Hepatocyte (in vitro differentiated cells): ENCODE data around the gene PTPN2. TPM values are rescaled to one million over a fixed set of nuclear protein-coding genes. Genes with fewer than 3 reads are reported as not detected.
"Not testable (repeated sequence)": the region's sequence is repeated elsewhere in the genome, so short reads cannot be mapped to it uniquely, and the experiment has no call there.

Source experiments
- DNase-seq: peaks from one replicate; pipeline ENCODE4 v3.0.0-alpha.2; 2016; ENCODE audit warnings: low spot score
- H2AFZ ChIP-seq: fragments of 200-600 bp; sonication (generic); 2 replicates; pipeline ENCODE4 v1.6.0; 2016; ENCODE audit warnings: antibody characterized with exemption, mild to moderate bottlenecking
- H3K27ac ChIP-seq: fragments of 200-600 bp; sonication (generic); 2 replicates; pipeline ENCODE4 v1.5.1; 2016; ENCODE audit warnings: mild to moderate bottlenecking
- H3K27me3 ChIP-seq: fragments of 200-600 bp; sonication (generic); 2 replicates; pipeline ENCODE4 v1.6.1; 2016
- H3K36me3 ChIP-seq: fragments of 200-600 bp; sonication (generic); replicated peaks from 2 replicates; pipeline ENCODE4 v1.5.1; 2016; ENCODE audit warnings: low read depth; ENCODE audit not compliant: insufficient read depth
- H3K4me1 ChIP-seq: fragments of 200-600 bp; sonication (generic); 2 replicates; pipeline ENCODE4 v1.5.1; 2016; ENCODE audit warnings: mild to moderate bottlenecking, moderate library complexity; ENCODE audit not compliant: insufficient read depth
- H3K4me2 ChIP-seq: fragments of 200-600 bp; sonication (generic); 2 replicates; pipeline ENCODE4 v1.6.0; 2016
- H3K4me3 ChIP-seq: fragments of 200-600 bp; sonication (generic); 2 replicates; pipeline ENCODE4 v1.5.1; 2016; ENCODE audit warnings: mild to moderate bottlenecking
- H3K79me2 ChIP-seq: fragments of 200-600 bp; sonication (generic); 2 replicates; pipeline ENCODE4 v1.6.0; 2017; ENCODE audit warnings: mild to moderate bottlenecking
- H3K9me2 ChIP-seq: fragments of 200-600 bp; sonication (generic); replicated peaks from 2 replicates; pipeline ENCODE4 v1.6.0; 2017; ENCODE audit warnings: mild to moderate bottlenecking; ENCODE audit not compliant: insufficient read depth
- H3K9me3 ChIP-seq: fragments of 200-600 bp; sonication (generic); 2 replicates; pipeline ENCODE4 v1.5.1; 2016; ENCODE audit warnings: low read depth, mild to moderate bottlenecking
- H4K20me1 ChIP-seq: fragments of 200-600 bp; sonication (generic); 2 replicates; pipeline ENCODE4 v1.6.0; 2016; ENCODE audit warnings: mild to moderate bottlenecking; ENCODE audit not compliant: insufficient read depth, poor library complexity, severe bottlenecking
- EZH2 ChIP-seq: fragments of 200-600 bp; sonication (generic); IDR thresholded peaks from 2 replicates; pipeline ENCODE4 v1.6.1; 2016; ENCODE audit warnings: antibody characterized with exemption, mild to moderate bottlenecking, borderline replicate concordance
- EZH2phosphoT487 ChIP-seq: fragments of 200-600 bp; sonication (generic); IDR thresholded peaks from one replicate; pipeline ENCODE4 v1.6.1; 2018; ENCODE audit warnings: antibody characterized with exemption, mild to moderate bottlenecking, low read depth, moderate library complexity; ENCODE audit not compliant: unreplicated experiment, severe bottlenecking
- WGBS: methylation state at CpG from one replicate; pipeline ENCODE4 v1.1.6; 2016; ENCODE audit warnings: low lambda C conversion rate; ENCODE audit errors: missing lambda C conversion rate; 5-methylcytosine and 5-hydroxymethylcytosine counted together
- polyA plus RNA-seq: library from polyadenylated mRNA; unstranded; fragments of >200 nt; fragmentation: Nextera tagmentation; extraction: Ambion mirVana; gene quantifications from 2 replicates; pipeline ENCODE4 v1.2.1, GENCODE V29; 2016
- total RNA-seq: library from RNA; depleted of rRNA; stranded (reverse); fragments of >200 nt; gene quantifications from 2 replicates; pipeline ENCODE4 v1.2.3, GENCODE V29; 2014
- TF ChIP-seq, protein P1 (sequence below): fragments of 200-600 bp; sonication (generic); IDR thresholded peaks from 2 replicates; pipeline ENCODE4 v1.5.1; 2016; ENCODE audit warnings: antibody characterized with exemption, mild to moderate bottlenecking; ENCODE audit not compliant: poor library complexity

Gene PTPN2
- total and polyA plus RNA-seq, 2 experiments from 2014 or later = 32.0 to 36.7 TPM

DNA sequence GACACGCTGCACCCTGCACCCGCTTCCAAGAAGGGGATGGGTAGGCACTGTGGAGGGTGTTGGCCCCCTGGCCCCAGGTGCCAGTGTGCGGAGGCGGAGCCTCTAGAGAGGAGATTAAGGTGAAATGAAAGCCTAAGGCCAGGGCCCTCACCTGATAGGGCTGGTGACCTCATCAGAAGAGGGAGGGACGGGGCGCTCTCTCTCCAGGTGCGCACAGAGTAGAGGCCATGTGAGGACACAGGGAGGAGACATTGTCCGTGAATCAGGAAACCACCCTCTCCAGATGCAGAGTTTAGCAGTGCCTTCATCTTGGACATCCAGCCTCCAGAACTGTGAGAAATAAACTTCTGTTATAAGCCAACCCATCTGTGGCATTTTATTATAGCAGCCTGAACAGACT, 118.9 kb downstream of the PTPN2 start:
- TF ChIP-seq, protein P1, sequence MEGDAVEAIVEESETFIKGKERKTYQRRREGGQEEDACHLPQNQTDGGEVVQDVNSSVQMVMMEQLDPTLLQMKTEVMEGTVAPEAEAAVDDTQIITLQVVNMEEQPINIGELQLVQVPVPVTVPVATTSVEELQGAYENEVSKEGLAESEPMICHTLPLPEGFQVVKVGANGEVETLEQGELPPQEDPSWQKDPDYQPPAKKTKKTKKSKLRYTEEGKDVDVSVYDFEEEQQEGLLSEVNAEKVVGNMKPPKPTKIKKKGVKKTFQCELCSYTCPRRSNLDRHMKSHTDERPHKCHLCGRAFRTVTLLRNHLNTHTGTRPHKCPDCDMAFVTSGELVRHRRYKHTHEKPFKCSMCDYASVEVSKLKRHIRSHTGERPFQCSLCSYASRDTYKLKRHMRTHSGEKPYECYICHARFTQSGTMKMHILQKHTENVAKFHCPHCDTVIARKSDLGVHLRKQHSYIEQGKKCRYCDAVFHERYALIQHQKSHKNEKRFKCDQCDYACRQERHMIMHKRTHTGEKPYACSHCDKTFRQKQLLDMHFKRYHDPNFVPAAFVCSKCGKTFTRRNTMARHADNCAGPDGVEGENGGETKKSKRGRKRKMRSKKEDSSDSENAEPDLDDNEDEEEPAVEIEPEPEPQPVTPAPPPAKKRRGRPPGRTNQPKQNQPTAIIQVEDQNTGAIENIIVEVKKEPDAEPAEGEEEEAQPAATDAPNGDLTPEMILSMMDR = no peak
- TF ChIP-seq EZH2 (no peak), EZH2phosphoT487 (no peak)
- H3K9me3 ChIP-seq = no peaks in the 10 kb centered on the region
- no peak overlapping the region for H3K4me2 ChIP-seq

DNA sequence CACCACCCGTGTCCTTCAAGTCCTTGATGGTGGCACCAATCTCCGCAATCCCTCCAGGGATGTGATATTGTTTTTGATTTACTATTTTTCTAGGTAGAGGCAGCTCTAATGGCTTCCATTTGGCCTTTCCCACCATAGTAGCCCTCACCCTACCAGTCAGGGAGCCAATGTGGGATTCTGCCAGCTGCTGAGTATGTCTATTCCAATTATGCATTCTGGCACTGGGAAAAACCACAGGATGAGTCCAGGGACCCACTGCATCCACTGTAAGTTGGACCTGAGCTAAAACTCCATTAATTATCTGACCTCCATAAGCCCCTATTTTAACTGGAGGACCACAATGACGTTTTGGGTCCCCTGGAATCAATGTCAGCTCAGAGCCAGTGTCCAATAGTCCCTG, 125.5 kb downstream of the PTPN2 start:
- H3K4me3 ChIP-seq, H3K4me2 ChIP-seq, H3K4me1 ChIP-seq, H3K27ac ChIP-seq, H3K79me2 ChIP-seq, H4K20me1 ChIP-seq, DNase-seq, H3K9me3 ChIP-seq, H3K27me3 ChIP-seq, H2AFZ ChIP-seq, H3K9me2 ChIP-seq, H3K36me3 ChIP-seq: not testable (repeated sequence)
- whole genome bisulfite sequencing = 83% methylated on average over 3 of the region's 3 CpGs

More for the DNA sequence above, 118.9 kb downstream of the PTPN2 start:
- 86% methylated on average over 8 of the region's 8 CpGs for WGBS
- DNase-seq = no peak
- no peak overlapping the region for H3K27ac ChIP-seq
- H4K20me1 ChIP-seq = no peaks in the 10 kb centered on the region
- H3K79me2 ChIP-seq = no peaks in the 10 kb centered on the region
- H2AFZ ChIP-seq = no peak overlapping the region
- H3K36me3 ChIP-seq = no peaks in the 10 kb centered on the region
- no peaks in the 10 kb centered on the region for H3K9me2 ChIP-seq
- no peaks in the 10 kb centered on the region for H3K4me1 ChIP-seq
- H3K4me3 ChIP-seq = no peak overlapping the region
- no peaks in the 10 kb centered on the region for H3K27me3 ChIP-seq

- H3K4me3 ChIP-seq, H3K4me1 ChIP-seq, DNase-seq, H4K20me1 ChIP-seq, H3K9me3 ChIP-seq, H3K36me3 ChIP-seq, H3K79me2 ChIP-seq, H3K4me2 ChIP-seq, H3K9me2 ChIP-seq, H3K27me3 ChIP-seq, H3K27ac ChIP-seq, H2AFZ ChIP-seq: not testable (repeated sequence)
- WGBS = 94% methylated on average over 14 of the region's 14 CpGs
Measured at GRCh38 chr18:12756619-12757239, 127.3 kb downstream of the PTPN2 start.

DNA sequence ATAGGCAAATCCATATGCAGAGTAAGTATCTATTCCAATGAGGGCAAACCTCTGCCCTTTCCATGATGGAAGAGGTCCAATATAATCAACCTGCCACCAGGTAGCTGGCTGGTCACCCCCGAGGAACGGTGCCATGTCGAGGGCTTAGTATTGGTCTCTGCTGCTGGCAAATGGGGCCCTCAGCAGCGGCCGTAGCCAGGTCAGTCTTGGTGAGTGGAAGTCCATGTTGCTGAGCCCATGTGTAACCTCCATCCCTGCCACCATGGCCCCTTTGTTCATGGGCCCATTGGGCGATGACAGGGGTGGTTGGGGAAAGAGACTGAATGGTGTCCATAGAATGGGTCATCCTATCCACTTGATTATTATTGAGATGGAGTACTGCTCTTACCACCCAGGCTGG, 128.4 kb downstream of the PTPN2 start:
- 94% methylated on average over 6 of the region's 6 CpGs for WGBS
- H3K27me3 ChIP-seq, H3K79me2 ChIP-seq, H3K27ac ChIP-seq, H4K20me1 ChIP-seq, H3K9me3 ChIP-seq, H2AFZ ChIP-seq, DNase-seq, H3K4me2 ChIP-seq, H3K36me3 ChIP-seq, H3K4me1 ChIP-seq, H3K4me3 ChIP-seq, H3K9me2 ChIP-seq: not testable (repeated sequence)

- 92% methylated on average over 6 of the region's 6 CpGs for WGBS
- no peak for TF ChIP-seq EZH2phosphoT487
- no peak for TF ChIP-seq EZH2
- TF ChIP-seq, protein P1 = no peak
Measured at GRCh38 chr18:12754511-12754910, 129.5 kb downstream of the PTPN2 start.

More at GRCh38 chr18:12754511-12754910, 129.5 kb downstream of the PTPN2 start:
- Histone ChIP-seq H3K9me3 (no peaks in the 10 kb centered on the region), H3K4me3 (no peak overlapping the region), H4K20me1 (no peaks in the 10 kb centered on the region), H3K79me2 (no peaks in the 10 kb centered on the region), H3K27ac (no peak overlapping the region), H3K4me2 (no peak overlapping the region), H3K9me2 (no peaks in the 10 kb centered on the region), H3K36me3 (no peaks in the 10 kb centered on the region), H3K4me1 (no peaks in the 10 kb centered on the region), H2AFZ (no peak overlapping the region), H3K27me3 (no peaks in the 10 kb centered on the region)
- DNase-seq = no peak
